Esophagus squamous epithelium (tissue), 4 donors: Measurements from ENCODE around the gene RNF144A.

ENCODE experiments used
- POLR2A ChIP-seq, 4 donors: fragments of 450-650 bp; IDR thresholded peaks; one replicate each; pipeline ENCODE4 v1.6.1; 2017; ENCODE audit warnings: antibody characterized with exemption in 4 of 4, mild to moderate bottlenecking in 4 of 4, moderate library complexity in 3 of 4
- TF ChIP-seq, protein P1 (sequence below), 6 experiments: fragments of 450-650 bp in 4 of 6; fragments of 200-600 bp in 2 of 6; sonication (generic) in 2 of 6; IDR thresholded peaks; one replicate each; pipeline ENCODE4 v1.5.1; 2016 to 2019; ENCODE audit warnings: antibody characterized with exemption in 6 of 6, mild to moderate bottlenecking in 4 of 6, moderate library complexity in 4 of 6

DNA sequence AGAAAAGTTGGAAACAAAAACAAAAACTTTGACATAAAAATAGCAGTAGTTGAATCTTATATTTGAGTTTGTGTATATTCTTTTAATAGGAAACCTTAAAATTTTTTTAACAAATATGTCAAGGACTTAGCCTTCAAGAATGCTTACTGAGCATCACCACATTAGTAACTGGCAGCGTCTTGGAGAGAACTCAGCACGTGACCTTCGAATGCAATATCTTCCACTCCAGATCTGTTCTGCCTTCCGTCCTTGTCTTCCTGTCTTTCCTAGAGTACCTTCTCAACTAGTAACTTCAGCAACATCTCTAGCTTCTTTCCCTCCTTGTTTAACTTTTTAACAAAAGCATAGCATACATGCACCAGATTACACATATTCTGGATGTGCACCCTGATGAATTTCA lies 38.7 kb upstream of the RNF144A start:
- no peak for TF ChIP-seq POLR2A (IDR thresholded peaks at IDR 0.05)
- TF ChIP-seq, protein P1, sequence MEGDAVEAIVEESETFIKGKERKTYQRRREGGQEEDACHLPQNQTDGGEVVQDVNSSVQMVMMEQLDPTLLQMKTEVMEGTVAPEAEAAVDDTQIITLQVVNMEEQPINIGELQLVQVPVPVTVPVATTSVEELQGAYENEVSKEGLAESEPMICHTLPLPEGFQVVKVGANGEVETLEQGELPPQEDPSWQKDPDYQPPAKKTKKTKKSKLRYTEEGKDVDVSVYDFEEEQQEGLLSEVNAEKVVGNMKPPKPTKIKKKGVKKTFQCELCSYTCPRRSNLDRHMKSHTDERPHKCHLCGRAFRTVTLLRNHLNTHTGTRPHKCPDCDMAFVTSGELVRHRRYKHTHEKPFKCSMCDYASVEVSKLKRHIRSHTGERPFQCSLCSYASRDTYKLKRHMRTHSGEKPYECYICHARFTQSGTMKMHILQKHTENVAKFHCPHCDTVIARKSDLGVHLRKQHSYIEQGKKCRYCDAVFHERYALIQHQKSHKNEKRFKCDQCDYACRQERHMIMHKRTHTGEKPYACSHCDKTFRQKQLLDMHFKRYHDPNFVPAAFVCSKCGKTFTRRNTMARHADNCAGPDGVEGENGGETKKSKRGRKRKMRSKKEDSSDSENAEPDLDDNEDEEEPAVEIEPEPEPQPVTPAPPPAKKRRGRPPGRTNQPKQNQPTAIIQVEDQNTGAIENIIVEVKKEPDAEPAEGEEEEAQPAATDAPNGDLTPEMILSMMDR (IDR thresholded peaks at IDR 0.05), result no peak
